Smooth muscle cell (in vitro differentiated cells): ENCODE results near the gene SOHLH2. TPM values are rescaled to one million over a fixed set of nuclear protein-coding genes. Genes with fewer than 3 reads are reported as not detected.

Experiments
- DNase-seq: peaks from one replicate; lab custom pipeline; 2025; ENCODE audit not compliant: unreplicated experiment; lab: John Stamatoyannopoulos, UW
- H2AFZ ChIP-seq: fragments of 200-600 bp; sonication (generic); 2 replicates; pipeline ENCODE4 v1.6.0; 2016; ENCODE audit warnings: antibody characterized with exemption, low read depth, mild to moderate bottlenecking
- H3F3A ChIP-seq: fragments of 200-600 bp; sonication (generic); 2 replicates; pipeline ENCODE4 v1.6.0; 2017; ENCODE audit warnings: antibody characterized with exemption, low read depth
- H3K27ac ChIP-seq: fragments of 200-600 bp; sonication (generic); 2 replicates; pipeline ENCODE4 v1.5.1; 2016; ENCODE audit warnings: low read depth, mild to moderate bottlenecking
- H3K27me3 ChIP-seq: fragments of 200-600 bp; sonication (generic); 2 replicates; pipeline ENCODE4 v1.6.1; 2016; ENCODE audit warnings: low read depth, mild to moderate bottlenecking
- H3K36me3 ChIP-seq: fragments of 200-600 bp; sonication (generic); 2 replicates; pipeline ENCODE4 v1.5.1; 2016; ENCODE audit warnings: low read depth
- H3K4me1 ChIP-seq: fragments of 200-600 bp; sonication (generic); 2 replicates; pipeline ENCODE4 v1.5.1; 2016; ENCODE audit warnings: low read depth
- H3K4me2 ChIP-seq: fragments of 200-600 bp; sonication (generic); 2 replicates; pipeline ENCODE4 v1.6.0; 2016; ENCODE audit warnings: mild to moderate bottlenecking
- H3K4me3 ChIP-seq: fragments of 200-600 bp; sonication (generic); 2 replicates; pipeline ENCODE4 v1.5.1; 2016; ENCODE audit warnings: mild to moderate bottlenecking
- H3K79me2 ChIP-seq: fragments of 200-600 bp; sonication (generic); 2 replicates; pipeline ENCODE4 v1.6.0; 2016; ENCODE audit warnings: low read depth, mild to moderate bottlenecking
- H3K9ac ChIP-seq: fragments of 200-600 bp; sonication (generic); 2 replicates; pipeline ENCODE4 v1.6.0; 2016; ENCODE audit warnings: low read depth
- H3K9me3 ChIP-seq: fragments of 200-600 bp; sonication (generic); replicated peaks from 2 replicates; pipeline ENCODE4 v1.5.1; 2016; ENCODE audit warnings: low read depth
- H4K20me1 ChIP-seq: fragments of 200-600 bp; sonication (generic); 2 replicates; pipeline ENCODE4 v1.6.0; 2016; ENCODE audit warnings: low read depth
- CTCF ChIP-seq: fragments of 200-600 bp; sonication (generic); IDR thresholded peaks from 2 replicates; pipeline ENCODE4 v1.5.1; 2017; ENCODE audit warnings: borderline replicate concordance, mild to moderate bottlenecking, antibody characterized with exemption; ENCODE audit not compliant: insufficient read depth, poor library complexity, severe bottlenecking
- WGBS: methylation state at CpG from one replicate; pipeline ENCODE4 v1.1.7; 2016; ENCODE audit warnings: low lambda C conversion rate; 5-methylcytosine and 5-hydroxymethylcytosine counted together
- polyA plus RNA-seq: library from polyadenylated mRNA; unstranded; fragments of >200 nt; fragmentation: Nextera tagmentation; extraction: Ambion mirVana; gene quantifications from 2 replicates; pipeline ENCODE4 v1.2.1, GENCODE V29; 2016
- total RNA-seq: library from RNA; depleted of rRNA; stranded (reverse); fragments of >200 nt; gene quantifications from 2 replicates; pipeline ENCODE4 v1.2.3, GENCODE V29; 2014

The SOHLH2 gene
- total and polyA plus RNA-seq, 2 experiments from 2014 or later, result 0.04 TPM; not detected in 1

GRCh38 chr13:36160297-36160696 lies 54.1 kb downstream of the SOHLH2 start:
- no peaks in the 10 kb centered on the region for H3K36me3 ChIP-seq
- peaks cover 18% of the 10 kb centered on the region for H3K27me3 ChIP-seq
- no peaks in the 10 kb centered on the region for H3K9me3 ChIP-seq
- H3K79me2 ChIP-seq, result no peaks in the 10 kb centered on the region
- no peak overlapping the region for H3K4me2 ChIP-seq
- no peak for TF ChIP-seq CTCF
- no peaks in the 10 kb centered on the region for H3F3A ChIP-seq
- H3K9ac ChIP-seq, result no peak overlapping the region
- no peak for DNase-seq
- no peaks in the 10 kb centered on the region for H4K20me1 ChIP-seq
- no peaks in the 10 kb centered on the region for H3K4me1 ChIP-seq
- WGBS, result 89% methylated on average over 4 of the region's 4 CpGs
- H3K27ac ChIP-seq, result no peak overlapping the region
- no peak overlapping the region for H3K4me3 ChIP-seq
- H2AFZ ChIP-seq, result no peak overlapping the region

- no peak overlapping the region for H3K27ac ChIP-seq
Measured at GRCh38 chr13:36158611-36159010, 55.7 kb downstream of the SOHLH2 start.

GRCh38 chr13:36157480-36157879 lies 56.9 kb downstream of the SOHLH2 start:
- no peak overlapping the region for H3K4me2 ChIP-seq
- no peak overlapping the region for H3K9ac ChIP-seq
- no peaks in the 10 kb centered on the region for H3K4me1 ChIP-seq
- no peak for DNase-seq
- H3K79me2 ChIP-seq, result no peaks in the 10 kb centered on the region
- H3K27ac ChIP-seq, result no peak overlapping the region
- H3K4me3 ChIP-seq, result no peak overlapping the region
- H3F3A ChIP-seq, result no peaks in the 10 kb centered on the region
- no peaks in the 10 kb centered on the region for H4K20me1 ChIP-seq
- H3K9me3 ChIP-seq, result no peaks in the 10 kb centered on the region
- TF ChIP-seq CTCF, result no peak
- H3K27me3 ChIP-seq, result peaks cover 38% of the 10 kb centered on the region
- no peaks in the 10 kb centered on the region for H3K36me3 ChIP-seq
- 94% methylated on average over 1 of the region's 1 CpG for WGBS
- no peak overlapping the region for H2AFZ ChIP-seq

More at GRCh38 chr13:36158611-36159010, 55.7 kb downstream of the SOHLH2 start:
- whole genome bisulfite sequencing, result 80% methylated on average over 4 of the region's 4 CpGs
- H3K36me3 ChIP-seq, result no peaks in the 10 kb centered on the region
- H3K79me2 ChIP-seq, result no peaks in the 10 kb centered on the region
- no peaks in the 10 kb centered on the region for H3K9me3 ChIP-seq
- H3K4me2 ChIP-seq, result no peak overlapping the region
- no peak overlapping the region for H2AFZ ChIP-seq
- no peaks in the 10 kb centered on the region for H3F3A ChIP-seq
- no peak overlapping the region for H3K9ac ChIP-seq
- no peaks in the 10 kb centered on the region for H3K4me1 ChIP-seq
- H4K20me1 ChIP-seq, result no peaks in the 10 kb centered on the region
- DNase-seq, result no peak
- H3K27me3 ChIP-seq, result peaks cover 34% of the 10 kb centered on the region
- no peak overlapping the region for H3K4me3 ChIP-seq
- no peak for TF ChIP-seq CTCF

- Histone ChIP-seq H3F3A (no peaks in the 10 kb centered on the region), H3K4me2 (peak overlapping the region; percentile 48), H4K20me1 (no peaks in the 10 kb centered on the region), H3K9ac (no peak overlapping the region), H2AFZ (no peak overlapping the region), H3K4me3 (peak overlapping the region; percentile 1), H3K27me3 (peaks cover 38% of the 10 kb centered on the region), H3K27ac (no peak overlapping the region), H3K4me1 (no peaks in the 10 kb centered on the region), H3K36me3 (no peaks in the 10 kb centered on the region), H3K79me2 (no peaks in the 10 kb centered on the region), H3K9me3 (no peaks in the 10 kb centered on the region)
- no peak for DNase-seq
- 20% methylated on average over 31 of the region's 35 CpGs for WGBS
- no peak for TF ChIP-seq CTCF
Measured at GRCh38 chr13:36154567-36155291, 59.6 kb downstream of the SOHLH2 start.
